Endothelial cell of umbilical vein (primary cell): ENCODE data around the gene ME3. TPM values are rescaled to one million over a fixed set of nuclear protein-coding genes. Genes with fewer than 3 reads are reported as not detected.

Source experiments
- BruUV-seq: library from RNA; stranded (reverse); fragments of 400-500 nt; replicated peaks from 2 replicates; lab custom pipeline; 2021; lab: Mats Ljungman, UMichigan
- CTCF ChIA-PET: fragments of 300-600, 350-600 bp; sonication (Branson Sonifier 250); formaldehyde crosslinking; loops from one replicate; lab custom pipeline; 2021; ENCODE audit warnings: antibody characterized with exemption, inconsistent platforms; lab: Charles Lee
- POLR2A ChIA-PET: fragments of 300-600, 350-600 bp; sonication (Branson Sonifier 250); formaldehyde crosslinking; loops from one replicate; lab custom pipeline; 2021; ENCODE audit warnings: antibody characterized with exemption, inconsistent platforms; lab: Charles Lee
- DNase-seq: peaks from one replicate; pipeline ENCODE4 v3.0.0-alpha.2; 2011; ENCODE audit warnings: low read depth, low spot score
- FAIRE-seq: peaks from 2 replicates; lab custom pipeline; 2011; peaks lifted over from hg19 to GRCh38; lab: Jason Lieb, UNC
- H2AFZ ChIP-seq: 2 replicates; pipeline ENCODE4 v1.6.0; 2012; ENCODE audit warnings: low read depth, low read length, control low read depth, inconsistent platforms
- H3K27ac ChIP-seq: 2 replicates; pipeline ENCODE4 v1.5.1; 2011; ENCODE audit warnings: low read depth, mild to moderate bottlenecking, control low read depth, low read length, moderate library complexity; ENCODE audit not compliant: insufficient read depth
- H3K27me3 ChIP-seq, 2 experiments: 2 replicates each; pipeline versions ENCODE4 v1.6.0 to v1.6.1; 2011; ENCODE audit warnings: low read length in 2 of 2, mixed read lengths in 1 of 2; ENCODE audit not compliant: control insufficient read depth in 2 of 2, insufficient read depth in 2 of 2
- H3K36me3 ChIP-seq, 2 experiments: 2 replicates in 1 of 2; 3 replicates in 1 of 2; pipeline ENCODE4 v1.5.1; 2011; ENCODE audit warnings: low read length in 2 of 2, mild to moderate bottlenecking in 1 of 2, moderate library complexity in 1 of 2; ENCODE audit not compliant: control insufficient read depth in 2 of 2, insufficient read depth in 2 of 2; ENCODE audit errors: extremely low read depth in 1 of 2
- H3K4me1 ChIP-seq: 3 replicates; pipeline ENCODE4 v1.5.1; 2011; ENCODE audit warnings: mild to moderate bottlenecking, low read length; ENCODE audit not compliant: control insufficient read depth, insufficient read depth; ENCODE audit errors: extremely low read depth
- H3K4me2 ChIP-seq: 2 replicates; pipeline ENCODE4 v1.6.1; 2011; ENCODE audit warnings: low read length, control low read depth, mixed read lengths; ENCODE audit not compliant: insufficient read depth
- H3K4me3 ChIP-seq, 3 experiments: fragments of 200-600 bp in 1 of 3; sonication (generic), shearing (Covaris generic) in 1 of 3; replicated peaks in 1 of 3; 2 replicates each; pipeline ENCODE4 v1.5.1; 2011 to 2016; ENCODE audit warnings: control low read depth in 3 of 3, low read length in 3 of 3, mild to moderate bottlenecking in 2 of 3, inconsistent platforms in 1 of 3, low read depth in 1 of 3, moderate library complexity in 1 of 3; ENCODE audit not compliant: insufficient read depth in 1 of 3
- H3K79me2 ChIP-seq: 2 replicates; pipeline ENCODE4 v1.6.0; 2012; ENCODE audit warnings: low read length, inconsistent platforms; ENCODE audit not compliant: control insufficient read depth, insufficient read depth
- H3K9ac ChIP-seq: replicated peaks from 2 replicates; pipeline ENCODE3; 2011; ENCODE audit warnings: low read length, control low read depth; ENCODE audit not compliant: insufficient read depth; ENCODE audit errors: extremely low read depth
- H3K9me1 ChIP-seq: replicated peaks from 3 replicates; pipeline ENCODE4 v1.6.0; 2011; ENCODE audit warnings: mild to moderate bottlenecking, low read length; ENCODE audit not compliant: control insufficient read depth, insufficient read depth; ENCODE audit errors: extremely low read depth
- H3K9me3 ChIP-seq: replicated peaks from 2 replicates; pipeline ENCODE4 v1.5.1; 2012; ENCODE audit warnings: low read length, inconsistent platforms; ENCODE audit not compliant: control insufficient read depth, insufficient read depth
- H4K20me1 ChIP-seq: replicated peaks from 2 replicates; pipeline ENCODE3; 2011; ENCODE audit warnings: mild to moderate bottlenecking, low read length; ENCODE audit not compliant: control insufficient read depth, insufficient read depth; ENCODE audit errors: extremely low read depth
- CTCF ChIP-seq, 2 donors: IDR thresholded peaks; 1 replicate in 1 of 2; 2 replicates in 1 of 2; pipeline ENCODE4 v1.5.1; 2011; ENCODE audit warnings: low read length in 2 of 2, mild to moderate bottlenecking in 2 of 2, moderate library complexity in 2 of 2, control low read depth in 1 of 2, inconsistent platforms in 1 of 2, low read depth in 1 of 2; ENCODE audit not compliant: insufficient read depth in 1 of 2; ENCODE audit errors: extremely low read depth in 1 of 2
- EZH2 ChIP-seq: IDR thresholded peaks from 2 replicates; pipeline ENCODE4 v1.6.1; 2012; ENCODE audit warnings: borderline replicate concordance, low read depth, mild to moderate bottlenecking, moderate library complexity, low read length, inconsistent platforms; ENCODE audit not compliant: severe bottlenecking
- FOS ChIP-seq: IDR thresholded peaks from 2 replicates; pipeline ENCODE4 v1.6.1; 2011; ENCODE audit warnings: mild to moderate bottlenecking, low read length, moderate library complexity, borderline replicate concordance; ENCODE audit not compliant: insufficient read depth
- GATA2 ChIP-seq: IDR thresholded peaks from 2 replicates; pipeline ENCODE4 v1.7.0; 2011; ENCODE audit warnings: low read depth, mild to moderate bottlenecking, moderate library complexity, mixed read lengths, low read length; ENCODE audit not compliant: insufficient read length, insufficient read depth
- JUN ChIP-seq: IDR thresholded peaks from 2 replicates; pipeline ENCODE4 v1.6.1; 2011; ENCODE audit warnings: borderline replicate concordance, low read depth; ENCODE audit not compliant: insufficient read length, insufficient read depth
- MAX ChIP-seq: IDR thresholded peaks from 2 replicates; pipeline ENCODE4 v1.6.1; 2011; ENCODE audit not compliant: insufficient read depth, insufficient read length
- MYC ChIP-seq: IDR thresholded peaks from one replicate; pipeline ENCODE4 v1.6.1; 2011; ENCODE audit warnings: mild to moderate bottlenecking, low read depth, low read length
- POLR2A ChIP-seq: IDR thresholded peaks from 2 replicates; pipeline ENCODE4 v1.6.1; 2012; ENCODE audit warnings: low read depth, mild to moderate bottlenecking, control low read depth, low read length
- POLR2AphosphoS5 ChIP-seq: IDR thresholded peaks from 2 replicates; pipeline ENCODE4 v1.6.1; 2012; ENCODE audit warnings: low read depth, mild to moderate bottlenecking, control low read depth, low read length, moderate library complexity; ENCODE audit not compliant: insufficient read depth
- dilution Hi-C: fragments of 300-500 bp; cut with MboI; formaldehyde crosslinking; loops from one replicate; pipeline ENCODE4 v1.15.0; 2019; ENCODE audit warnings: low sequenced_read_pairs; ENCODE audit not compliant: extremely low pct_ligation_motif_present
- intact Hi-C: fragments of 100-400 bp; cut with micrococcal nuclease; formaldehyde crosslinking; loops from one replicate; pipeline ENCODE4 v1.10.0; 2022
- polyA plus RNA-seq, 4 experiments: library from polyadenylated mRNA; depleted of rRNA in 3 of 4; stranded (reverse) in 3 of 4; unstranded in 1 of 4; fragments of >200 nt; gene quantifications; 2 replicates each; pipeline versions ENCODE4 v1.2.1 to v1.2.3, GENCODE V29; 2011 to 2012; ENCODE audit warnings: missing spikeins in 1 of 4
- total RNA-seq: library from RNA; stranded (reverse); gene quantifications from 2 replicates; pipeline ENCODE4 v1.2.3, GENCODE V29; 2021

ME3 gene
- total and polyA plus RNA-seq, 2 donors (not counting 3 experiments of a cell fraction or from before 2014, with no cell fraction given): 26.9 to 30.4 TPM

GRCh38 chr11:86397351-86397750 lies 275.1 kb downstream of the ME3 start:
- no peak for TF ChIP-seq GATA2
- no peak for TF ChIP-seq MAX
- TF ChIP-seq MYC: no peak
- no peak for TF ChIP-seq EZH2
- no peak for TF ChIP-seq POLR2A
- TF ChIP-seq CTCF (IDR thresholded peaks at IDR 0.05; ENCODE audit: extremely low read depth in 1 of 2, insufficient read depth in 1 of 2, low read depth in 1 of 2, low read length in 2 of 2): no peak
- TF ChIP-seq JUN: no peak
- no peak for TF ChIP-seq FOS
- TF ChIP-seq POLR2AphosphoS5: no peak
- Histone ChIP-seq H2AFZ (peak overlapping the region; percentile 46), H3K4me2 (no peak overlapping the region), H3K4me1 (peaks cover 24% of the 10 kb centered on the region), H3K9me1 (no peaks in the 10 kb centered on the region), H3K36me3 (no peaks in the 10 kb centered on the region), H3K4me3 (no peak overlapping the region), H3K79me2 (no peaks in the 10 kb centered on the region), H4K20me1 (no peaks in the 10 kb centered on the region), H3K9me3 (no peaks in the 10 kb centered on the region), H3K27me3 (no peaks in the 10 kb centered on the region), H3K9ac (no peak overlapping the region), H3K27ac (no peak overlapping the region)
- FAIRE-seq: peak; percentile 18
- CTCF ChIA-PET: interaction anchor here (1.3 to 3.3 kb wide), 2 partner anchors 35 to 37 kb away, joined by 5 to 13 read pairs; no protein-coding TSS in a partner anchor
- no peak for DNase-seq
- no TSS peak for BruUV-seq
- intact Hi-C loops (no loop called here), dilution Hi-C loops (no loop called here)
- POLR2A ChIA-PET: no interaction called here
